ENCODE results near the gene CCL25.
"Not testable (repeated sequence)": the region's sequence is repeated elsewhere in the genome, so short reads cannot be mapped to it uniquely, and the experiment has no call there.

CCL25 gene

GRCh38 chr19:8088752-8089663 is 36.4 kb downstream of the CCL25 start:
- no peak for DNase-seq

DNA sequence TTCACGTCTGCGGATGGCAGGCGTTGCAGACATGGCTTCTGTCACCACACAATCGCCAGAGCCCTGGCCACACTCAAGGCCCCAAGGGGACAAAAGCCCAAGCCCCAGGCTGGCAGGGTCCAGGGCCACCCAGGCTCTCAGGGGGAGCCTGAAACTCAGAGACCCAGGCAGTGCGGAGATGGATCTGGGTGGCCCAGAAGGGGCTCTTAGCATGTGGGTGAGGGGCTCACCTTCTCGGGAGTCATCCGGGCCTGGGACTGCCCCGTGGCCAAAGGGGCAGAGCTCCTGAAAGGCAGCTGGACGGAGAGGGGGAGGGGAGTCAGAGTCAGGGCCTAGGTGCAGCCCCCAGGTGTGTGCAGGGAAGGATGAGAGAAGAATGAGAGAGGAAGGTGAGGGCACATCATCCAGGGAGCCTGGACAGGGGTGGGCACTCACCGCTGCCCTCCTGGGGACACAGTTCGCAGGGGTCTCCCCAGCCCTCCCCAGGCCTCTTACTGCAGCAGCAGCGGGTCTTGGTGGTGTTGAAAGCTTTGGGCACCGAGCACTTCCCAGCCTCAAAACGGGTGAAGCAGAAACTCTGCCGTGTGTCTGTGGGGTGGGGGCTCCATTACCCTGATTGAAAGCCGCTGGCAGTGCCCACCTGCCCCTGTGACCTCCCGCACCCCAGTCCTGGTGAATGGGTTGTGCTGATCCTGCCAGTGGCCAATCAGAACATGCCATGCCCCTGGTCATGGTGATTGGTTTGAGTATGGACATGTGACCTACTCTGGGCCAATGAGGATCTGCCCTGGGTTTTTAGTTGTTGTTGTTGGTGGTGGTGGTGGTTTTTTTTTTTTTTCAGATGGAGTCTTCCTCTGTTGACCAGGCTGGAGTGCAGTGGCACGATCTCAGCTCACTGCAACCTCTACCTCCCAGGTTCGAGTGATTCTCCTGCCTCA is 37.4 kb downstream of the CCL25 start:
- no peak for DNase-seq

GRCh38 chr19:8090950-8091349 is 38.4 kb downstream of the CCL25 start:
- DNase-seq = no peak

DNA sequence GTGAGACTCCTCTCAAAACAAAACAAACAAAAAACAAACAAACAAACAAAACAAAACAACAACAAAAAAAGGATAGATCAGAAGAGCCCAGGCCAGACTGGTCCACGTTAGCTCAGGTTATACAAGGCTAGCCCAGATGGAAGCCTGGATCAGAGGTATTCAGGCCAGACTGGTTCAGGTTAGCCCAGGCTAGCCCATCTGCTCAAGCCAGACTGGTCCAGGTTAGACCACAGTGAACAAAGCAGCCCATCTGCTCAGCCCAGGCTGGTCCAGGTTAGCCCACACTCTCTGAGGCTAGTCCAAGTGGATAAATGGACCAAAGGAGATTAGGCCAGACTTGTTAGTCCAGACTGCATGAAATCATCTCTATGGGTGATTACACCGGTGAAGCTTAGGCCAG is 41.2 kb downstream of the CCL25 start:
- DNase-seq = no peak

DNA sequence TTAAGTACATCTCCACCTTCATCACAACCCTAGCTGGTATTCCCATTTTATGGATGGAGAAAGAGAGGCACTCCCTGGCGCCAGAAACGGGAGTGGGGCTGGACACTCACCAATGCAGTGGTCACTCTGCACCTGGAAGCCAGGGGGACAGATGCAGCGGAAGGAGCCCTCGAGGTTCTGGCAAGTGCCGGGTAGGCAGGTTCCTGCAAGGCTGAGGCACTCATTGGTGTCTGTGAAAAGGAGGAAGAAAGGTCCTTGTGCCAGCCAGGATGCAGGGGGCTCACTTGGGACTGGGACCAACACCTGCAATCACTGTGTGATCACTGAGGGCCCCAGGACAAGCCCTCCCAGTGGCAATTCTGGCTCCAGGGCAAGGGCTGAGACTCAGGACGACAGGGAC is 41.8 kb downstream of the CCL25 start:
- DNase-seq = no peak

- DNase-seq = no peak
Measured at GRCh38 chr19:8095354-8095886, 42.9 kb downstream of the CCL25 start.

DNA sequence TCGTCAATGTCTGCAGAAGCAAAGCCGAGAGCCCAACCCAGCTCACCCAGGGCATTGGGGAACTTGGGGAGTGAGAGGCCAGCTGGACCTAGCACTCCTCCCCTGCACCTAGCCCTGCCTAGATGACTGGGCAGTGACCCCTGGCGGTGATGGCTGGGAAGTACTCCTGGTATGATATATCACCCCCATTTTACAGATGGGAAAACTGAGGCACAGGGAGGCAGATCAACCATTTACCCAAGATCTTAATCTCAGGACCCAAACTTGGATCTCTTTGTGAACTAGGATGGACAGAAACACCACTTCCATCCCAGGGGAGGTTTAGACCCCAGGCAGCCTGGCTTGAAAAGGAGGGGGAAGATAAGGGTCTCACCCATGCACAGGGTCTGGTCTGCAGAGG is 43.5 kb downstream of the CCL25 start:
- DNase-seq = no peak

GRCh38 chr19:8097198-8097597 is 44.6 kb downstream of the CCL25 start:
- DNase-seq = no peak

DNA sequence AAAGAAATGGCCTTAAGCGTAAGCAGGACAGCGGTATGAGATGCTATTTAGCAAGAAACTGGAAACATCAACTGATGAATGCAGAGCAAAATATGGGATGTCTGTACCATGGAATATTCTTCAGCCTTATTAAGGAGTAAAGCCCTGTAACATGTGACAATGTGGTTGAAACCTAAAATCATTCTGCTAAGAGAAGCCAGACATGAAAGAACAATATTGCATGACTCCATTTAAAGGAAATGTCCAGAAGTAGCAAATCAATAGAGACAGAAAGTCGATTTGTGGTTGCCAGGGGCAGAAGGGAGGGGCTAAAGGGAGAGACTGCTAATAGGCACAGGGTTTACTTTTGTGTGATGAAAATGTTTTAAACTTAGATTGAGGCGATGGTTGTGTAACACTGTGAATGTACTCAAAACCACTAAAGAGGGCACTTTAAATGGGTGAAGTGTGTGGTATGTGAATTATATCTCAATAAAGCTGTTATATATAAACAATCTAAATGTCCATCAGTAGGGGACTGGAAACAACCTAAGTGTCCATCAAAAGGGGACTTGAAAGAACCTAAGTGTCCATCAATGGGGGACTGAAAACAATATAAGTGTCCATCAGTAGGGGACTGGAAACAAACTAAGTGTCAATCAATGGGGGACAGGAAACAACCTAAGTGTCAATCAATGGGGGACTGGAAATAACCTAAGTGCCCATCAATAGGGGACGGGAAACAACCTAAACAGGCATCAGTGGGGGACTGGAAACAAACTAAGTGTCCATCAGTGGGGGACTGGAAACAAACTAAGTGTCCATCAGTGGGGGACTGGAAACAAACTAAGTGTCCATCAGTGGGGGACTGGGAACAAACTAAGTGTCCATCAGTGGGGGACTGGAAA is 45.4 kb downstream of the CCL25 start:
- no peak for DNase-seq

GRCh38 chr19:8101311-8101710 is 48.8 kb downstream of the CCL25 start:
- DNase-seq = no peak

DNA sequence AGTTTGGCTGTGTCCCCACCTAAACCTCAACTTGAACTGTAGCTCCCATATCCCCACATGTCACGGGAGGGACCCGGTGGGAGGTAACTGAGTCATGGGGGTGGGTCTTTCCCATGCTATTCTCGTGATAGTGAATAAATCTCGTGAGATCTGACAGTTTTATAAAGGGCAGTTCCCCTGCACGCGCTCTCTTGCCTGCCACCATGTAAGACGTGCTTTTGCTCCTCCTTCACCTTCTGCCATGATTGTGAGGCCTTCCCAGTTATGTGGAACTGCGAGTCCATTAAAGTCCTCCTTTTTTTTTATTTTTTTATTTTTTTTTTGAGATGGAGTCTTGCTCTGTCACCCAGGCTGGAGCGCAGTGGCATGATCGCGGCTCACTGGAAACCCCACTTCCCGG is 49.4 kb downstream of the CCL25 start:
- DNase-seq = not testable (repeated sequence)

DNA sequence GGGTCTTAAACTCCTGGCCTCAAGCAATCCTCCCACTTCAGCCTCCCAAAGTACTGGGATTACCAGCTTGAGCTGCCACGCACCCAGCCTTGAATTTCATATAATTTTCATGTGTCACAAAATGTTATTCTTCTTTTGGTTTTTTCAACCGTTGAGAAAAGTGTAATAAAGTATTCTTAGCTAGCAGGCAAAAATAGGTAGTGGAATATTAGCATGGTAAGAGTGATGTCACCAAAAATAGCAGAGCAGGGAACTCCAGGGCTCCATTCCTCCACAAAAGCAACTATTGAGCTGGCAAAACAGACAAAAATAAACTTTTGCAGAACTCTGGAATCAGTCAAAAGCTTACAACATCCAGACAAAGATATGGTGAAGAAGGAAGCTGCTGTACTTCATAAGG is 52.9 kb downstream of the CCL25 start:
- DNase-seq = no peak

GRCh38 chr19:8107301-8107903 is 54.8 kb downstream of the CCL25 start:
- no peak for DNase-seq

DNA sequence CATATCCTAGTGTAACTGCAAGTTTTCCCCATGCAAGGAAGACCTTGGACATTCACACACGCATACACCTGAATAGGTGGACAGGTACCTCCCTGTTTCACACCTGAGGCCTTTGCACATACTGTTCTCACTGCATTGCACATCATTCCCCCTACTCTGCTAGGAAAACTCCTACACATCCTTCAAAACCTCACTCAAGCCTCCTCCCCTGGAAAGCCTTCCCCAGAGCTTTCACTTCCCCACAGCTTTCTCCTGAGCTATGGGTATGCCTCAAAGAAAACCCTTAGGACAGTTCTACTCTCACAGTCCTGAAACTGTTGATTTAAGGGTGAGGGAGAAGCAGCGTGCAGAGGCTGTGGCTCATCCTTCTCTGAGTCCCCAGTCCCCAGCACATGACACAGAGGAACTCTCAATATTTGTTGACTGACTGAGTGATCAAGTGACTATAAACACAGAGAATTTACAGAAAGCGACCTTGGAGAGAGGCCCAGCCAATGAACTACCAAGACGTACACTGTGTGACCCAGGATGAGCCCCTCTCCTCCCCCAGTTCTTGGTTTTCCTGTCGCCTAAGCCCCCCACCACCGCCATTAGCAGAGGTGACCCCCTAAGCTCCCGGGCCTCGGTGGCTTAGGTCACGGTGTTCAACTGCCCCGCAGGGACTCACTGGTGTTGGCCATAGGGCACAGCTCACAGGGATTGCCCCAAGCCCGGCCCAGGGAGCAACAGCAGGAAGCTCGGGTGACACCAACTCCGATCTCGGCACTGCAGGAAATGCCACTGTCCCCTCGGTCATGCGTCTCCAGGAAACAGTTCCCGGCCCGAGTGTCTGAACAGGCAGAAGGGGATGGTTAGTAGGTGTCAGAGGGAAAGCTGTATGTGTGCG is 56.2 kb downstream of the CCL25 start:
- no peak for DNase-seq

DNA sequence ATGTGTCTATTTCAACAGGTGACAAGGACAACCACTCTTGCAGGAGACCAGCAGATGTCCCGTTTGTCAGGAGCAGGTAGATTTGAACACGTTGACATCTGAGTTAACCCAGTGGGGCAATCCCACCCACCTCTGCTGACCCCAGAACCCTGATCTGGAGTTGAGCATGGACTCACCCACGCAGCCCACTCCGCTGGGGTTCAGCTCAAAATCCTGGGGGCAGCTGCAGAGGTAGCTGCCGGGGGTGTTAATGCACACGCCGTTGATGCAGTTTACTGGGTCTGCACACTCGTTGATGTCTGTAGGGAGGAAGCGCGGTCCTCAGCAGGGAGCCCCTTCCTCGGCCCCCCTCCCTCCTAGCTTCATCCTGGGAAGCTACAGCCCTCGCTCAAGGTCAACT is 56.9 kb downstream of the CCL25 start:
- DNase-seq = no peak

GRCh38 chr19:8109890-8110662 is 57.5 kb downstream of the CCL25 start:
- no peak for DNase-seq

DNA sequence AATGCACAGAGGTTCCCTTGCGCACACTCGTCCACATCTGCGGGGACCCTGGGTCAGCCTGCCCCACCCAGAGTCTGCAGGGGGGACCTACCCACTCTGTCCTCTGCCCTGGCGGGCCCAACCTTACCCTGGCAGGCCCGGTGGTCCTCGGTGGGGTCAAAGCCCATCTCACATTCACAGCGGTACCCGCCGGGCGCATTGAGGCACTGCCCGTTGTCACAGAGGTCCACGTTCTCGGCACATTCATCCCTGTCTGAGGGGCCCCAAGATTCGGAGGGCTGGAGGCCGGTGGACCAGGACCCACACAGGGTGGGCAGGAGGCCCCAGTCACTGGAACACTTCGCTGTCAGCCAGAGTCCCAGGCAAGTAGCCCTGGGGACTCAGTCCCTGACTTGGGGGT is 58.4 kb downstream of the CCL25 start:
- no peak for DNase-seq

DNA sequence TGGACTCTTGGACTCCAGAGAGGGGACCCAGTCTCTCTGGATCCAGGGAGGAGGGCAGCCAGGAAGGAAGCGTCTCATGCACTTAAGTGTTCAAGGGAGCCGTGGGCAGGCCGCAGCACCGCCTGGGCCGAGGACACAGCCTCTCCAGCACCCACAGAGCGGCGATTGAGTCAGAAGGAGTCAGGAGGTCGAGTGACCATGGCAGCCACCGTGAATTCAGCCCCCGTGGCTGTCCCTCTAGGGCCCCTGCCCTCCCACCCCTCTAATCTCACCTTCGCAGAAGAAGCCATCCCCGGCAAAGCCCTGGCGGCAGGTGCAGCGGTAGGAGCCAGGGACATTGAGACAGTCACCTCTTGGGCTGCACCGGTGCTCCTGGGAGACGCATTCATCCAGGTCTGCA is 58.8 kb downstream of the CCL25 start:
- no peak for DNase-seq

Measured in CD4-positive, alpha-beta T cell treated with Interleukin-21 for 1 hour (primary cell).